Retinal pigment epithelial cell (primary cell): Measurements from ENCODE around the gene CELSR3.

Source experiments
- DNase-seq: peaks from one replicate; pipeline ENCODE4 v3.0.0-alpha.2; 2010; ENCODE audit warnings: low read depth
- H3K4me3 ChIP-seq: 2 replicates; pipeline ENCODE4 v1.5.1; 2011; ENCODE audit warnings: mild to moderate bottlenecking, low read length, control low read depth, moderate library complexity
- CTCF ChIP-seq: conservative IDR thresholded peaks from 2 replicates; pipeline ENCODE4 v1.5.1; 2011; ENCODE audit warnings: low read depth, low read length, control low read depth, inconsistent platforms

The CELSR3 gene

GRCh38 chr3:48634661-48635221 lies 27.9 kb downstream of the CELSR3 start:
- peak overlapping the region; percentile 81 for H3K4me3 ChIP-seq
- no peak for TF ChIP-seq CTCF
- no peak for DNase-seq

GRCh38 chr3:48633743-48634142 lies 28.9 kb downstream of the CELSR3 start:
- TF ChIP-seq CTCF: no peak
- H3K4me3 ChIP-seq: no peak overlapping the region
- no peak for DNase-seq

GRCh38 chr3:48633256-48633655 lies 29.4 kb downstream of the CELSR3 start:
- no peak overlapping the region for H3K4me3 ChIP-seq
- no peak for DNase-seq
- TF ChIP-seq CTCF: no peak

GRCh38 chr3:48631516-48632448 lies 30.9 kb downstream of the CELSR3 start:
- no peak for TF ChIP-seq CTCF
- no peak for DNase-seq
- no peak overlapping the region for H3K4me3 ChIP-seq

- DNase-seq: no peak
- no peak for TF ChIP-seq CTCF
- no peak overlapping the region for H3K4me3 ChIP-seq
Observed at GRCh38 chr3:48630833-48631232, 31.9 kb downstream of the CELSR3 start.

- DNase-seq: no peak
- no peak overlapping the region for H3K4me3 ChIP-seq
- no peak for TF ChIP-seq CTCF
Observed at GRCh38 chr3:48630407-48630806, 32.3 kb downstream of the CELSR3 start.

GRCh38 chr3:48629894-48630293 lies 32.8 kb downstream of the CELSR3 start:
- DNase-seq: no peak
- H3K4me3 ChIP-seq: no peak overlapping the region
- no peak for TF ChIP-seq CTCF
